ENCODE data around the gene ZDHHC5. TPM values are rescaled to one million over a fixed set of nuclear protein-coding genes. Genes with fewer than 3 reads are reported as not detected.

ZDHHC5 gene
- total and polyA plus RNA-seq, 2 of the 13 experiments (the other 11 are each of a cell fraction or from before 2014, with no cell fraction given): 26.6 to 34.0 TPM

DNA sequence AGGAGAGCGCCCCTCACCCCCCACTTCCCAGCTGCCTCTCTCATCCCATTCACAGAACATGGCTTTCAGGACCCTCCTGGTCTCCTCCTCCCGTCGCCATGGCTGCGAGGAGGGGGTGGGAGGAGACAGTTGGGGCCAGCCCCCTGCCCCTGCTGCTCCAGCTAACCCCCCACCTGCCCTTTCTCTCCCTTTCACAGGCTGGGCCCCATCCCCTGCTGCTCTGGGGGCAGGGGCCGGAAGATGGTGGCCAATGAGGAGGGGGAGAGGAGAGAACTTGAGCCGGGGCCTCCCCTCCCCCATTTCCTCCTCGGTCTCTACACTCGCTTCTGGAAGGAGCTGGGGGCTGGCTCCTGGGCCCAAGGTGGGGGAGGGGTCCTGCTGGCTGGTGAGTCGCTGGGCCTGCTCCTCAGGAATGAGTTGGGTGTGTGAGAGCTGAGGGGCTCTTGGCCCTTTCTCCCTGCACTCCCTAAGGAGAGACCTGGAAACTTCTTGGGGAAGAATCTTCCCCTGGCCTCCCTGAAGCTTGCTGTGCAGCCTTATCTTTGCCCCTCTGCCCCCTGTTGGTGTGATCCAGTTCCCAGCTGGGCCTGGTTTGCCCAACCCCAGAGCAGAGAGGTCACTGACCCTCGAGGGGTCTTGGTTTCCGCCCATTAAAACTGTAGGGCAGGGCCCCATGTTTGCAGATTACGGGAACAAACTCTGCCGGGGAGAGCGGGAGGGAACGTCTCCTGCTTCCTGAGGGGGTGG, 28.4 kb upstream of the ZDHHC5 start (continued):
- TF ChIP-seq ZBTB46 (CRISPR knock-in tag; IDR thresholded peaks at IDR 0.05; ENCODE audit: borderline replicate concordance) (no peak), SP1 (IDR thresholded peaks at IDR 0.05) (no peak), SP1 (CRISPR knock-in tag; IDR thresholded peaks at IDR 0.05) (no peak), ETV5 (CRISPR knock-in tag; IDR thresholded peaks at IDR 0.05; ENCODE audit: borderline replicate concordance) (peak; percentile 81), ZSCAN12 (CRISPR knock-in tag; IDR thresholded peaks at IDR 0.05) (no peak), STAT6 (CRISPR knock-in tag; IDR thresholded peaks at IDR 0.05; ENCODE audit: borderline replicate concordance) (no peak), ZFP41 (CRISPR knock-in tag; IDR thresholded peaks at IDR 0.05; ENCODE audit: borderline replicate concordance) (no peak; the same call in 1 of the 2 replicates), FOSL2 (CRISPR knock-in tag; IDR thresholded peaks at IDR 0.05) (no peak), FOXK1 (CRISPR knock-in tag; IDR thresholded peaks at IDR 0.05; ENCODE audit: borderline replicate concordance, low read depth) (no peak), ZSCAN29 (CRISPR knock-in tag; conservative IDR thresholded peaks at IDR 0.05) (0 out of 2 replicates have a peak, but pooled peaks have one; percentile 44), TOPORS (CRISPR knock-in tag; IDR thresholded peaks at IDR 0.05) (no peak), AFF4 (CRISPR knock-in tag; IDR thresholded peaks at IDR 0.05) (no peak), NR2F1 (CRISPR knock-in tag; IDR thresholded peaks at IDR 0.05) (peak; percentile 40 to 79; a peak in 3 of 4 replicates), ZFP36L1 (CRISPR knock-in tag; IDR thresholded peaks at IDR 0.05) (no peak), SYNCRIP (IDR thresholded peaks at IDR 0.05; ENCODE audit: insufficient read depth, low read depth, low read length) (no peak), ATF7 (IDR thresholded peaks at IDR 0.05) (no peak), ATF7 (CRISPR knock-in tag; IDR thresholded peaks at IDR 0.05) (no peak), SALL2 (CRISPR knock-in tag; IDR thresholded peaks at IDR 0.05) (no peak)
- TF ChIP-seq, protein P1, sequence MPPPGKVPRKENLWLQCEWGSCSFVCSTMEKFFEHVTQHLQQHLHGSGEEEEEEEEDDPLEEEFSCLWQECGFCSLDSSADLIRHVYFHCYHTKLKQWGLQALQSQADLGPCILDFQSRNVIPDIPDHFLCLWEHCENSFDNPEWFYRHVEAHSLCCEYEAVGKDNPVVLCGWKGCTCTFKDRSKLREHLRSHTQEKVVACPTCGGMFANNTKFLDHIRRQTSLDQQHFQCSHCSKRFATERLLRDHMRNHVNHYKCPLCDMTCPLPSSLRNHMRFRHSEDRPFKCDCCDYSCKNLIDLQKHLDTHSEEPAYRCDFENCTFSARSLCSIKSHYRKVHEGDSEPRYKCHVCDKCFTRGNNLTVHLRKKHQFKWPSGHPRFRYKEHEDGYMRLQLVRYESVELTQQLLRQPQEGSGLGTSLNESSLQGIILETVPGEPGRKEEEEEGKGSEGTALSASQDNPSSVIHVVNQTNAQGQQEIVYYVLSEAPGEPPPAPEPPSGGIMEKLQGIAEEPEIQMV (CRISPR knock-in tag; IDR thresholded peaks at IDR 0.05; ENCODE audit: low read depth): no peak
